HG03565 (cell line): ENCODE measurements around the gene SGK2.

Source experiments
- ATAC-seq: cut with Tn5 transposase; IDR thresholded peaks from one replicate; pipeline ENCODE4 v1.9.1; 2021; ENCODE audit warnings: mild to moderate bottlenecking, moderate library complexity; ENCODE audit not compliant: unreplicated experiment

Gene SGK2

DNA sequence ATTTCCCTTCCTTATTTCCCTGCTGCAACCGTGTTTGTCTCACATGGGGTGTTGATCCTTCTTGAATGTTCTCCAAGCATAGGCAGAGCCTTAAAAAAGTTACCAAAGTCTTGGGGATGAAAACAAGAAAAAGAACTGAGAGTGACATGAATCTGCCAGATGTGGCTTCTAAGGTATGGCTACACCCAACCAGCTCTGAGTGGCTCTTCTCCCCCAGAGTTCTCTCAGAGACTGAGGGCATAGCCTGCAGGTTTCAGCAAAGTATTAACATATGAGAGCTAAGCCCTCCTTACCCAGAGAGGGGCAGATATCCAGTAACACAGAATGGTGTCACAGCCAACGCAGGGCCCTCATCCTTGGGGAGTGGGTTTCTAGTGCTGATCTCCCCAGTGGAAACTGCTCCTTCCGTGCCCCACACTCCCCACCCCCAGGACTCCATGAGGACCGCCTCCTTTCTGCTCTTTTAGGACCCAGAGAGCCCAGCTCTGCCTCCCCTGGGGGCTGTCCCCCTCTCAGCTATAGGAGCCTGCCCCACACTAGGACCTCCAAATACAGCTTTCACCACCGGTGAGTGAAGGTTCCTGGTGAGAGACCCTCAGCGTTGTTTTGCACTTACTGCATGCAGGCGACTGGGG is 23.3 kb upstream of the SGK2 start:
- ATAC-seq, result no peak

DNA sequence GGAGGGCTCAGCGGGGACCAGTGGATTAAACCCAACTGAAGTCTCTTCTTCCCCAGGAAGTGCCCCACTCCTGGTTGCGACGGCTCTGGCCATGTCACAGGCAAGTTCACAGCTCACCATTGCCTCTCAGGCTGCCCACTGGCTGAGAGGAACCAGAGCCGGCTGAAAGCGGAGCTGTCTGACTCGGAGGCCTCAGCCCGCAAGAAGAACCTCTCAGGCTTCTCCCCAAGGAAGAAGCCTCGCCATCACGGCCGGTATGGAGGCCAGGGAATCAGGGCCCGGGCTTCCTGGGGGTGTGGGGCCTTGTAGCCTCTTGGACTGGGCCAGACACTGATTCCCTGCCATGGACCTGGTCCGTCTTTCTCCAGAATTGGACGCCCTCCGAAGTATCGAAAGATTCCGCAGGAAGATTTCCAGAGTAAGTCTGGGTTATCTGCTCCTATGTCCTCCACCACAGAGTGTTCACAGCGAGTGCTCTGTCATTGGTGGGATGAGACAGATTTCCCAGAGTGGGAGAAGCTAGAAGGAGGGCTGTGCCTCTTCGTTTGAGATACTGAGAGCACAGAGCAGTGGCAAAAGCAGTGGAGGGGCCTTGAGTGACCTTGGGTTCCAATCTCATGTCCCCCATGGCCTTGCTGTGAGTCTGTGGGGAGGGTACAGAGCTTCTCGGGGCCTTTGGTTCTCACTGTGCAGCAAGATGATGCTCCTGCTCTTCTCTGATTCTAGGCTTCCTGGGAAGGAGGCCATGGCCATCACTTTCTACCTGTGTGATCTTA is 22.6 kb upstream of the SGK2 start:
- ATAC-seq, result no peak

GRCh38 chr20:43536817-43537440 is 21.9 kb upstream of the SGK2 start:
- no peak for ATAC-seq

DNA sequence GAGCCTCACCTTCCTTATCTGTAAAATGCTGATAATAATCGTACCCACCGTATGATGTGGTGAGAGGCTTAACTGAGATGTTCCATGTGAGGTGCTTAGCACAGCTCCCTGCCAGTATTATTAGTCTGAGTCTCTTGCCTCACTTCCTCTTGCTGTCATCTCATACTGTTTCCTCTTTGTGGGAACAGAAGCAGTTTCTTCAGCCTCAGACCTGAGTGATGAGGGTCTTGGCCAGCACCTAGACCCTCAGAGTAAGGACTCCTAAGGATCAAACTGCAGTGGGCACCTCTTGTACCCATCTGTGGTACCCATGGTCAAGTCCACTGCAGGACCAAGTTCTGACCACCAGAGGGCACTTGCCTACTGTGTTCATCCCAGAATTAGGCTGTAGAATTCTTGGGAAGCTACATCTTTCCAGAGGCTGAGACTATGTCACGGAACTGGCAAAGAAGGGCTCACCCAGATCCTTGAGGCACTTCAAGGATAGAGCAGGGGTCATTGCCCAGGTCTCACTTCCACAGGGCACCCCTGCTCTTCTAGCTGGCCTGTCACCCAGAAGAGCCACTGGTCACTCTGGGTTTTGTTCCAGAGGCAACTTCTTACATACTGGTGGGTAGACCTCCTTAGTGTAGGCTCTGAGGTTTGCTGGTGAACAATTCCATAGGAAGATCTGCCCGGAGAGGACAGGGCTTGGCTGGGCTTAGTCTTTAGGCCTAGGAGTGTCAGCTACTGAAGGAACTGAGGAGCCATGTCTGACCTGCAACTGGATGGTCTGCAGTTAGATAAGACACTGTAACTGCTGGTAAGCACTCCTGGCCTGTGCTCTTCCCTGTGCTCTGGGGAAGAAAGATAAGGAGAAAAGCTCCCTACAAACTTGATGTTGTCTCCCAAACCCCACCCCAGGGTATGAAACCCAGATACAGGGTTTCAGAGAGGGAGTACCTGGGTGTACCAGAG is 20.6 kb upstream of the SGK2 start:
- ATAC-seq, result no peak

GRCh38 chr20:43538878-43539700 is 19.7 kb upstream of the SGK2 start:
- ATAC-seq, result no peak

- ATAC-seq, result no peak
These were observed 18.7 kb upstream of the SGK2 start for GRCh38 chr20:43539975-43540672.

DNA sequence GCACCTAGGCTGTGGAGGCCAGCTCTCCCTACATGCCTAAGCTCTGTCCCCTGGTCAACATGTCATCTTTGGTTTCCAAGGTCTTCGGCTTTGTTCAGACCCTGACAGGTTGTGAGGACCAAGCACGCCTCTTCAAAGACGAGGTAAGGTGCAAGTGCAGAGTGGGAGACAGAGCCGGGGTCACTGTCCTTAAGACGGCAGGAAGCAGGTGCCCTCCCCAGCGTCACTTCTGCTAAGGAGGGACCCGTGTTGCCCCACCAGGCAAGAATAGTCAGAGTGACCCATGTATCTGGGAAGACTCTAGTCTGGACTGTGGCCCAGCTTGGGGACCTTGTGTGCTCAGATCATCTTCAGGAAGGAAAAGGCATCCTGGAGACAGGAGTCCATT is 18.2 kb upstream of the SGK2 start:
- ATAC-seq, result no peak

DNA sequence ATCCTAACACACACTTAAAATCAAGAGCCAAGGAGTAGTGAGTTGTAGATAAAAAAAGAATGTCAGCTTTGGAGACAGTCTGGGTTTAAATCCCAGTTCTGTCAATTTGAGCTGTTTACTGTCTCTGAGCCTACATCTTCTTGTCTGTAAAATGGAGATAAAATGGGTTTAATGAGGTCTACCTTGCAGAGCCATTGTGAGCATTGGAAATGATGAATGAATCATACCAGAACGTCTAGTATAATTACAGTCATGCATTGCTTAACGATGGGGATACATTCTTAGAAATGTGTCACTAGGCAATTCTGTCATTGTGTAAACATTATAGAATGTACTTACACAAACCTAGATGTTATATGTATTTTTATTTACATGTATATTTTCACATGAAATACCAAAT is 17.6 kb upstream of the SGK2 start:
- no peak for ATAC-seq

GRCh38 chr20:43542161-43542560 is 16.7 kb upstream of the SGK2 start:
- ATAC-seq, result no peak

DNA sequence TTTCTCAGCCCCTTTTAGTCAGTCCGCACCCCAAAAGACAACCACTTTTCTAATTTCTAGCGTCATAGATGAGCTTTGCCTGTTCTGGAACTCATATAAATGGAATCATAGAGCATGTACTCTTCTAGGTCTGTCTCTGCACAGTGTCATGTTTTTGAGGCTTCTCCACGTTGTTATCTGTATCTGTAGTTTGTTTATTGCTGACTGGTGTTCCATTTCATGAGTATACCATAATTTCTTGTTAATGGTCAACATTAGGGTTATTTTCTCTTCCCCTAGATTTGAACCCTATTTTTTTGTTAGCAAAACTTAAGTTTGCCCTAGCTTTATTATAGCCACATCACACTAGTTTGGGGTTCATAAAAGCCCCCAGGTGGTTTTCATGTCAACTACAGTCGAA is 16.2 kb upstream of the SGK2 start:
- no peak for ATAC-seq

- no peak for ATAC-seq
These were observed 15.7 kb upstream of the SGK2 start for GRCh38 chr20:43543138-43543537.

DNA sequence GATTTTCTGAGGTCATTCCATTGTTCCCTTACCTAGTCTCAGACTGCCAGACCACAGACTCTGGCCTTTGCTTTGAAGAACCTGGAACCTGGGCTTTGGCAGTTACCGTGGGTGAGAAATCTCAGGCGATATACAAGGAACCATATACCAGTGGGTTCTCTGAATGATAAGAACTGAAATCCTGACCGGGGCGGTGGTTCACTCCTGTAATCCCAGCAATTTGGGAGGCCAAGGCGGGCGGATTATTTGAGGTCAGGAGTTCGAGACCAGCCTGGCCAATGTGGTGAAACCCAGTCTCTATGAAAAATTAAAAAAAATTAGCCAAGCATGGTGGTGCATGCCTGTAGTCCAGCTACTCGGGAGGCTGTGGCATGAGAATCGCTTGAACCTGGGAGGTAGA is 14.3 kb upstream of the SGK2 start:
- no peak for ATAC-seq

DNA sequence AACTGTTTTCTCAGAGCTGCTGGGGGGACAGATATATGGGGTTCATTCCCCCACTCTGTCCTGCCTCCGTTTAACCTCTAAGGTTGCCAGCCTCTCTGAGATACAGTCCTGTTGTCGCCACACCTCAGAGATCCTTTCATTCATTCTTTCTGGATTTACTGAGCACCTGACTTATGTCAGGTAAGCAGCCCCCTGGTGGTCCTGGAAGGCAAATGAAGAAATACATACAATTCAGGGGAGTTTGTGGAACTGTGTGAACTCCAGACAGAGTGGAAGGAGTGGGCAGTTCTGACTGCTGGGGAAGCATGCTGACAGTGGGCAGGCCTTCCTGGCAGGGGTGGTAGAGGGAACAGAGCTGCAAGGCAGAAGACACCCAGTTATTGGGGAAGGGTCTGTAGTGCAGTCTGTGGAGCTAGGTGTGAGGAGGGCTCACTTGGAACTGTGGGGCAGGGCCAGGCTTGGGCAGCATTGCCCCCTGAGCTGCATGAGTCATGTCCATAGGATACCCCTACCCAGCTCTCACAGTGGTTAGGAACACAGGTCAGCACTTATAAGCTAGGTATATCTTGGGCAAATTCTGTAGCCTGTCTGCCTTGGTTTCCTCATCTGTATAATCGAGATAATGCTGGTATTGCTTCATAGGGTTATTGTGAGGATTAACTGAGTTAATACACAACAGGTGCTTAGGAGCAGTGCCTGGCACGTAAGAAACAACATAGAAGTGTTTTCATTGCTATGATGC is 12.8 kb upstream of the SGK2 start:
- no peak for ATAC-seq

DNA sequence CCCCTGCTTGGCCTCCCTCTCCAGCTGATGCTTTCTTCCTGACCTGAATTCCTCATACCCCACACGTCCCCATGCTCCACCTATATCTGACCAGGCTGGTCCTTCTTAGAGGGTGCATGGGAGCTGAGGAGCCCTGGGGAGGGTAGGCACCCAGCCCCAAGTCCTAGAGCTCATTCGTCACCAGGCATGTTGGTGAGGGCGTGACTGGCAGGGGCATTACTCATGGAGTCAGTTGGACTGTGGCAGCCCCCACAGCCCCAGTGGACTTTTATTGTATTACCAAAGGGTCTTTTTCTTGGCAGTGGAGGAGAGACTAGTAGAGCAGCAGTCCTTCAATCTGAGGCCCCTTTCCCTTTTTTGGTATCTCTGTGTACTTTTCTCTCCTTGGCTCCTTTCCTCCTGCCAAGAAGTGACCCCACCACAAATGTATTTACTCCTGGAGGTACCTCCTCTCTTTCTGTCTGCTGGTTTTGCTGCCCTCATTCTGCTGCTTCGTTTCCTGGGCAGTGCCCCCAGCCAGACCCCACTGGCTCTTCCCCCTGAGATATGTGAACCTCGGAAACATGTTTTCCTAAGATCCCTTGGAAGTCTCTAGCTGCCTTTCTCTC is 10.4 kb upstream of the SGK2 start:
- no peak for ATAC-seq

DNA sequence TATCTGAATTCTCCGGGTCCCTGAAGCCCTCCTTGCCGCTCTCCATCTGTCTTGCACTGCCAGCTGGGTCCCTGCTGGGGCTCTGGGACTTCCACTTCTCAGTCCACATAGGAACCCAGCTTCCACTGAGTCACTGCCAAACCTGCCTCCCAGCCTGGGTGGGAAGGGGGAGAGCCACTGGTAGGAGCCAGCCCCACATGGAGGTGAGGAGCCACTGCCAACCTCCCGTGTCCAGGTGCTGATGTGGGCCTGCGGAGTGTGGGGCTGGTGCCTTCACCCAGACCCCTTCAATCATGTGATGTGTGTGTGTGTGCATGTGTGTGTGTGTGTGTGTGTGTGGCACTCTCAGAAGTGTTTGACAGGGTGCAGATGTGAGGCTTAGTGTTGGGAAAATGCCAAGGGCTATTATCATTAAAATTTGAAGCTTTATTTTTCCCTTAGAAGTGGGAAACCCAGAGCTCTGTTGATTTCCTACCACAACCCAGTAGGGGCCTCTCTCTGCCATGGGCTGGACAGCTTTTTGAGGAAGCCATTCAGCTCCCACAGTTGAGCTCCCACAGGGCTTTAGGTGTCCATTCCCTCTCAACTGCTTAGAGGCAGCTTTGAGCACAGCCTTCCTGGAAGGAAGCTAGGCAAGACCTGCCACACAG is 9.3 kb upstream of the SGK2 start:
- no peak for ATAC-seq

- no peak for ATAC-seq
These were observed 8.4 kb upstream of the SGK2 start for GRCh38 chr20:43550456-43550855.

DNA sequence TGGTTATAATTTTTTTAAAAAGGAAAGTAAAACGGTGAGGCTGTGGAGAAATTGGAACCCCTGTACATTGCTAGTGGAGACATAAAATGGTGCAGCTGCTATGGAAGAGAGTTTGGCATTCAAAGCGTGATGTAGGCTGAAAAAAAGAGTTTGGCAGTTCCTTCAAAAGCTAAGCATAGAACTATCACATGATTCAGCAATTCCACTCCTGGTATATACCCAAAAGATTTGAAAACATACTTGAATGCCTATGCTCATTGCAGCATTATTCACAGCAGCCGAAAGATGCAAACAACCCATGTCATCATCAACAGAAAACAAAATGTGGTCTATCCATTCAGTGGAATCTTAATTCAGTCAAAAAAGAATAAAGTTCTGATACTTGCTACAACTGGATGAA is 4.5 kb upstream of the SGK2 start:
- ATAC-seq, result no peak
